HG02884 (cell line): ENCODE data around the gene SPATS2L.

Experiments
- ATAC-seq: cut with Tn5 transposase; IDR thresholded peaks from one replicate; pipeline ENCODE4 v1.9.1; 2021; ENCODE audit warnings: mild to moderate bottlenecking, moderate library complexity; ENCODE audit not compliant: unreplicated experiment

The SPATS2L gene

DNA sequence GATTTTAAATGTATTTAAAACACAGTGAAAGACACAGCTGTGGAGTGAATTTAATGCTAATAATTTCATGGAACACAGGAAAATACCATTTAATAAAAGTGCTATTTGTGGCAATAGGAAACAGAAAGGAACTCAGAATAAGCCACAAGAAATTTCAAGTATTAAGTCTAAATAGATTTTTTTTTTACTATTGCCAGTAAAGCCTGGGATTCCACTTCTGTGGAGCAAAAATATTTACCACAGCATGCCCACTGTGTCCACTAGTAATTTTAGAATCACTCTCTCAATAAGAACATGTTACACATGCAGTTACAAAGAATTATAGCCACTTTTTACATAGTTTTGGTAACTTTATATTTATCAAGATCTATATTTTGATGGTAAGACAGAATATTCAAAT lies 186.2 kb downstream of the SPATS2L start:
- ATAC-seq: no peak

DNA sequence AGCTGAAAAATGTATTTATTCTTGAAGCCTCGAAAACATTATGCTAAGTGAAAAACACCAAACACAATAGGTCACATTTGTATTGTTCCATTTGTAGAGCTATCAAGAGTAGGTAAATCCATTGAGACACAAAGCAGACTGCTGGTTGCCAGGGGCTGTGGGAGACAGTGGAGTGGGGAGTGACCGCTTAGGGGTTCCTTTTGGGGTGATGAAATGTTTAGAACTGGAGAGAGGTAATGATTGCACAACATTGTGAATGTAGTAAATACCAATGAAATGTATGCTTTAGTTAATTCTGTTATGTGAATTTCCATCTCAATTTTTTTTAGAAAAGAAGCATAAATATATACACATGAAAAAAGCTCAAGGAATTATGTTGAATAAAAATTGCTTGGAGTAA lies 187.6 kb downstream of the SPATS2L start:
- no peak for ATAC-seq

DNA sequence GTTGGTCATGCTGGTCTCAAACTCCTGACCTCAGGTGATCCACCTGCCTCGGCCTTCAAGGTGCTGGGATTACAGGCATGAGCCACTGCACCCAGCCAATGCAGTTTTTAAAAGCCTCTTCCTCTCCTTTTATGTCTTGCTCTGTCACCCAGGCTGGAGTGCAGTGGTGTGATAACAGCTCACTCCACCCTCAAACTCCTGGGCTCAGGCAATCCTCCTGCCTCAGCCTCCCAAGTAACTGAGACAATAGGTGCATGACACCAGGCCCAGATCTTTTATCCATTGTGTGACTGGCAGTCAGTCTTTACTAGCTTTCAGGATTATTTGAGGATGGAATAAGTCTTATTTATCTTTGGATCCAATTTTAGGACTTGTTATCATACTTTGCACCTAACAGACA lies 190.2 kb downstream of the SPATS2L start:
- ATAC-seq: no peak

DNA sequence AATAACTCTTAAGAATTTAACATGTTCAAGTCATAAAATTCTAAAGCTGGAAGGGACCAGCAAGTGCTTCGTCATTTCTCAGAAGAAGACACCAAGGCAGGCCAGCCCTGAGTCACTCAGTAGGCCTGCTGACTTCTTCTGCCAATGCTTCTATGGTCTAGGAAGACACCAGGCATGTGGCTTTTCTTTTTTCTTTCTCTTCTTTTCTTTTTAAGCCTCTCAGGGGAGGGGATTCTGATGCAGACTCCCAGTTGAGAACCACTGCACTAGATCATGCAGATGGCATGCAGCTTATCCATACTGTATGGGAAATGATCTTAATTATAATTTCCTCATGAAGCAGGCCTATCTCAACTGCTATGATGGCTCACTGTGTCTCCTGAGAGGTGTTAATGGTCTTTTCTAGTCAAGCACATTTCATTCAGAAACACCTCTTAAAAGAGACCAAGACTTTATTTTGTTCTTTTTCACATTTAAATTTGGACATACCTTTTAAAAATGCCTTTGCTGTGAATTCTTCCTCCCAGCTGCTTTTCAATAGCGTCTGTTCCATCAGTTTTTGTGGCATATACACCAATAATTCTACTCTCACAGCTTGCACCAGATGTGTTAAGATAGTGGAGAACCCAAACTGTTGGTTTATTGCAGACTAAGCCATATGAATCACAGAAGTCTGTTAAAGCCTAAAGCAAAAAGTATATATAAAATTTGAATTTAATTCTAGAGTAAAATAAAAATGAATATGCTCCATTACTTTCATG lies 192.1 kb downstream of the SPATS2L start:
- ATAC-seq: no peak

DNA sequence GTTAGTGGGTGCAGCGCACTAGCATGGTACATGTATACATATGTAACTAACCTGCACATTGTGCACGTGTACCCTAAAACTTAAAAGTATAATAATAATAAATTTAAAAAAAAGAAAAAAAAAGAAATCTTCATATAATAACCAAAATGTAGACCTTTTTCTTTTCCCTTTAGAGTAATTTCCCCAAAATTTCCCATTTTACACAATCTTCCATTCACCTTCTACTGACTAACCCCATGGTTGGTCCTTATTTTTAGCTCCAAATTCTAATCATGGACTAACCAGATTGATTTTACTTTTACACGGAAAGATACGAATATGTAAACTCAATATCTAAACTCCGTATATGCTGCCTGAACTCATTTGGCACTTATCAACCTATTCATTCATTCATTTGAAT lies 195.7 kb downstream of the SPATS2L start:
- ATAC-seq: no peak

DNA sequence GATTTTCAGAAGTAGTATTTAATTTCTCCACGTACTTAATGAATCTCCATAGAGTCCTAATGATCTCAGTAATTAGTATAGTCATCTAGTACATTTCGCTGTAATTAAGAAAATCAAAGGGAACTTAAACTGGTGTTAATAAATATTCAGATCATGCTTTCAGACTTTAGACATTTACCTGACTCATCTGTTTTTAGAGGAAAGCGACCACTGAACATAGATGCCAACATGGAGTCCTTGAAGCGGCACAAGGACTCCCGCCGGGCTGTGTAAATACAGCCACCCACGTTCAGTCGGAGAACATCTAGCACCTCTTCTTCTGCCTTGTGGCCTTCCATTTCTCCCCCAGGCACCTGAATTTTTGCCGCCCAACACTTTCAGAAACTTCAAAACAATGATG lies 200.2 kb downstream of the SPATS2L start:
- no peak for ATAC-seq

DNA sequence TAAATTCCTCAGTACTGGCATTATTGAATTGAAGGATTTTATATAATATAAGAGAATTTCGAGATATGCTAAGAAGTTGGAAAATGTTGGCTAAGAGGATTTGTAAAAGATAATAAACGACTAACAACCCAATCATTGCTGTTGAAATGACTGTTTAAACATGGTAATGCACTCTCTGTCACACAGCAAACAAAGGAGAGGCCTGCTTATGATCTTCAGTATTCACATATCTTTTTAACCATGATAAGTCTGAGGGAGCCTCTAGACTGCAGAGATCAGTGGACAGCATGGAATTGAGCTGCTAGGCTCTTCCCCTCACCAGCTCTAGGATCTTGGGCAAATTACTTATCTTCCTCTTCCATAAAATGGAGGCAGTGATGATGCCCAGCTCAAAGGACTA lies 200.7 kb downstream of the SPATS2L start:
- no peak for ATAC-seq

DNA sequence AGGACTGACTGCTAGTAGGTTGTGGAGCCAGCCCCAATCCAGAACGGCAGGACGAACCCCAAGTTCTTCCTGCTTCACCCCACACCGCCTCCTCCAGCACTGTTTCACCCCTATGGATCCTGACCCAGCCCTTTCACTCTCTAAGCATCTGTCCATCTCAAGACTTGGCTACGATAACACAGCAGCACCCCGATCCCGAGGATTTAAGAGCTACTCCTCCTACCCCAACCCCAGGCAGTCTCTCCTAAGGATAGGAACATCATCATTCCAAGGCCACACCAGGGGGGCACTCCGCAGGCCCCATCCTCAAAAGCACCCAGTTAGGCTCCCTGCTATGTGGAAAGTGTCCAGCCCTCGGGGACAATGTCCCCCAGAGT lies 202.7 kb downstream of the SPATS2L start:
- ATAC-seq: peak; percentile 6

DNA sequence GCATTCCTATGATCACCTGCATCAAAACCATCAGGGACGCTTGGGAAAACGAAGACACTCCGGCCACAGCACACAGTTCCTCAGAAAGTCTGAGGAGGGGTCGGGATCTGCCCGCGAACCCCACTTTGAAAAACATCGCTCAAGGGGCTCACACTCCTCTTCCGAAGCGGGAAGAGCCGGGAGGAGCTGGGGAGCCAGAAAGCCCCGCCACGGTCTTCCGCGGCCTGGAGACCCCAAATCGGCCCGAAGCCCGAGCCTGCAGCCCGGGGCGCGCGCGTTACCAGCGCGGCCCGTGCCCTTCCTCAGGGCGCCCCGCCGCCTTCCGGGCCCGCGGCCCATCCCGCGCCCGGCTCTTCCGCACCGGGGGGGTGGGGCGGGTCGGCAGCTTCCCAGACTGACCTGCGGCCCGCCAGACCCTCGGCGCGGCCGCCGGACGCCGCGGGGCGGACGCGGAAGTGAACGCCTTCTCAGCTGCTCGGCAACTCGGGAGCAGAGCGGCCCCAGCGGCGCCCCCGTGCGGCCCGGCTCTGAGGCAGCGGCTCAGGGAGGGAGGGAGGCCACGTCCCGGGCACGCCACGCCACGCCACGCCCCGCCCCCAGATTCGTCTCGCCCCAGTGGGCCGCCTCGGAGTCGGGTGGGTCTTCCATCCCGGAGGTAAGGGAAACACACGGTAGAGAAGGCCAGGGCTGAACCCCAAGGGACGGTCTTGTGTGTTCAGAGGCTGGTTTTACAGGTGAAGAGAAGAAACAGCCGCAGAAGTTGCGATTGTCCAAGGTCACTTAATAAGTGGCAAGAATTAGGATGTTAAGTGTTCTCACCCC lies 203.3 kb downstream of the SPATS2L start, which contains the start of gene KCTD18:
Gene KCTD18, minus strand, starts transcription at position 457 of the 822 bp plus-strand sequence. CDS start 3,052 bp downstream, outside the sequence.
- ATAC-seq: peak; percentile 95

DNA sequence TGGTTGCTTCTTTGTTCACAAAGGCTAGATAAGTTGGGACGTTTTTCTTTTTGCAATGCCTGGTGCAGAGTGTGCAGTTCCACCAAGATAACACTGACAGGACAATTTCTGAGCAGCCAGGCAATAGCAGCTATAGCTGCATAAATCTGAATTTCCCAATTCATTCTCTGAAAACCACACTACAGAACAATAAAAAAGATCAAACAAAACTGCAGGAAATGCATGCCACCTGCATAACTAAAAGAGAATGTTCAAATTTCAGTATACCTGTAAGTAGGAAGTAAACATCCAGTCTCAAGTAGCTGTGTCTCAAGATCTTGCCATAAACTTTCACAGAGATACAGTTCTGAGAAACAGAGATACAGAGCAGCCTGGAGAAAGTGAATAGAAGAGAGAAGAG lies 208.7 kb downstream of the SPATS2L start:
- no peak for ATAC-seq

DNA sequence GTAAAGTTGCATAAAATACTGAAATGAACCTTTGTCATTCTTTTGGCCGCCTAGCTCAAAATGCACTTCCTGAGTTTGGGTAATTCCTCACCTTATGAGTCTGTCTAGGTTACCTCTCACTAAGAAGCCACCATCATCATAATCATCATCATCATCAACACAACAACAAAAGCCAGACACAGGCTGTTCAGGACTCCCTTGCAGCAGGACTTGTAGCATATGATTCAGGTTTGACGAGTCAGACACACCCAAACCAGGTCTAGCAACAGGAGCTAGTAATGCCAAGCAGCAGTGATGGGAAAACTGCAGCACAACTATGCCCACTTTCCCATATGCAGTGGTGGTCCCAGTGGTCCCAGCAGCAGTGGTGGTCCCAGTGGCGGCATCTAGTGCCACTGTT lies 216.7 kb downstream of the SPATS2L start:
- ATAC-seq: no peak

DNA sequence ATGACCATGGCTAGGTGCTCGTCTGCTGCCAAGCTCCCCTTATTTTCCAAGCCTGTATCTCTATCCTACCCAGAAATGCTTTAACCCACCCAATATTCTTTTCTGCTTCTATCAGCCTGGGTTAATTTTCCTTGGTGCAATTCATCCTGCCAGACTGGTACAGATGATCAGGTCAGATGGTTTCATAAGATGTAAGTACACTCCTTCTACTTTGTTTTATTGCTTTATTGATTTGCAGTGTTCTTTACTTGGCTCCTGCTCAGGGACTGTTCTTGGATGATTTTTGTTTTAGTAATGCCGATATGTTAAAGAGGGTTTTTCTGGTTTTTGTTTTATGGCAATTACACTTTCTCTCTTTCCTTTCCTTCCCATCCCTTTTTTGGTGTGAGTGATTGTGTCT lies 217.1 kb downstream of the SPATS2L start:
- no peak for ATAC-seq

DNA sequence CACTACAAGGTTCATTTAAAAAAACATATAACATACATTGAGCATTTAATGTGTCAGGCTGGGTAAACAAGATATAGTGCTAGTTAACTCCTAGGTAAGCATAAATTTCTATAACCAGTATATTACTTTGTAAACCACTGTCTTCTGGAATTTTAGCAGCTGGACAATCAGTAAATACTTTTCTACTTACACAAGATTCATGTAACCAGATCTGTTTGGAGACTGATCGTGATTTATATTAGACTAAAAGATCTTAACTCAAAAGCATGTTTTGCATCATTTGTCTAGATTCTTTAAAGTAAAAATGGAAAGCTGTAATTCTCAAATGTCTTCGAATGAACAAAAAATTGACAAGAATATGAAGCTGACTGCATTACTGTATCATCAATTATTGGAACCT lies 218.6 kb downstream of the SPATS2L start:
- ATAC-seq: no peak

DNA sequence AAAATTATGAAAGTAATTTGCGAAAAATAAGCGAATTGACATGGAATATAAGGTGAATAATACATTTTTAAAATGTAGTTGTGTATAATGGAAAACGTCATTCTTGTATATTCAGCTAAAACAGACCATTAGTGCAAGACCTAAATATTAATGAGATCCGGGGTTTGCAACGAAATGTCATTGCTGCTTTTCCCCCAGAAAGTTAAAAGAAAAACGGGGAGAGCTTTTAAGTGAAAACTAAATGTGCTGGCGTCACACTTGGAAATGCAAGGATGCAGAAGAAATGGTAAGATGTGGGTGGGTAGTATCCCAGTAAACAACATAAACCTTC lies 219.0 kb downstream of the SPATS2L start:
- no peak for ATAC-seq

DNA sequence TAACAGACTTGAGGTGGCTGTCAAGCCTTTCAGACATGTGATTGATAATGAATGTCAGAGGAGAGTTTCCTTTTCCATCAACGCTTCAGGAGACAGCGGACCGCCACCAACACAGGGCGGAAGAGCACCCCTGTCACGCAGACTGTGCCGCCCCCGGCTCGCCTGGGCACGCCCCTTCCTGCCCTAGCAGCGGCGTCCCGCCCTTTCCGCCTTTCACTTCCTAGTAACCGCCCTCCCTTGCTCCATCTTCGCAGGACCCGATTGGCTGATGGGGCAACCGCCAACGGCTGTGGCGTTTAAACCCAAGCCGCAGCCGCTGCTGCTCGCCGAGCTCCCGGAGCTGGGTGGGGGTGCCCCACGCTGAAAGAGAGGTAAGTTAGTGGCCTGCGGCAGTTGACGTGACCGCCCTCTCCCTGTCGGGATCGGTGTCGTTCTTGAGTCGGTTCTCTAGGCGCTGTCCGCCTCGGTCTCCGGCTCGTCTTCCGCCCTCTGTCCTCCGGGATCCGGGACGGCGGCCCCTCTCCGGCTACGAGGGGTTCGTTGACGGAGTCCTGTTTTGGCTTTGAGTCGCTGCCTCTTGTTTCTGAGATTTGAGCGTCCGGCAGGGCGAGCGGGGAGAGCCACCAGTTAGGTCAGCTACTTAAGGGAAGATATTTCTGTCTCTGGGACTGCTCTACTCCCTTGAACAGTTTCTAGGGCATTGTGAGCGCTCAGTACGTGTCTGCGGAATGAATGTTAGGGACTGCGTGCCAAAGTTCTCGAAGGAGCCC lies 219.6 kb downstream of the SPATS2L start, which contains the start of gene SGO2:
Gene SGO2, plus strand, starts transcription at position 326 of the 770 bp plus-strand sequence. CDS start 6,769 bp downstream, outside the sequence.
- peak; percentile 99 for ATAC-seq

DNA sequence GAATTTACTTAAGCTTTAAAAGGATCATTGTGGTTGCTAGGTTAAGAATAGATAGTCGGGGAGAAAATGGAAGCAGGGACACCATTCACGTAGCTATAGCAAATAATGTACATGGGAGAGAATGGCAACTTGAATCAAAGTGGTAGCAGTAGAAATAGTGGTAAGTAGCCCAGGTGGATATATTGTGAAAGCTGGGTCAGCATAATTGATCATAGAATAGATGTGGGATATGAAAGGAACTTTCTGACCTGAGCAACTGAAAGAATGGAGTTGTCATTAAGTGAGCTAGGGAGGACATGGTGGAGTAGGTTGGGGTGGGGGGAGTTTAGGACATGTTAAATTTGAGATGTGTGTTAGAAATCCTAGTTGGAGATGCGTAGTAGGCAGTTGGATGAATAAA lies 221.7 kb downstream of the SPATS2L start:
- ATAC-seq: no peak
